ENCODE data around the gene CSHL1.
A peak's percentile ranks its signal among the peaks of the same experiment; 100 is the strongest.

The CSHL1 gene

DNA sequence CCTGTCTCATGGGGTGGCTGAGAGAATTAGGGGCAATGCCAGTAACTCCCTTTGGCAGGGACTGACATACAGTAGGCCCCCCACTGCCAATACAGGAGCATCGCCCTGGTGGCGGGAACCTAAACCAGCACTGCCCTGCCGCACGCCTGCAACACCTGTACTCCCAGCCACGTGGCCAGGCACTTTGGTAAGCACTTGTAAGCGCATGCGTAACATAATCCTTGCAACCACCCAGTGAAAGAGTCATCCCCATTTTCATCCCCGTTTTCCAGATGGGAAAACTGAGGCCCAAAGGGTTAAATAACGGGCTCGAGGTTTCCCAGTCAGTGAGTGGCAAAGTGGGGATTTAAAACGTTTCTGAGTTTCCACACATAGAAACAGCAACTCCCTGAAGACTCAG lies 44.2 kb upstream of the CSHL1 start:
- Histone ChIP-seq H3K27ac (no peak overlapping the region), H3K36me3 (ENCODE audit: control insufficient read depth, insufficient read depth, low read length) (no peaks in the 10 kb centered on the region), H3K4me2 (ENCODE audit: low read length) (no peak overlapping the region), H3K9me3 (ENCODE audit: control insufficient read depth, low read length) (no peaks in the 10 kb centered on the region), H3K4me3 (ENCODE audit: low read depth, low read length) (no peak overlapping the region), H2AFZ (no peak overlapping the region), H3K79me2 (no peaks in the 10 kb centered on the region), H3K9ac (no peak overlapping the region), H3K4me1 (peaks cover 14% of the 10 kb centered on the region), H3K27me3 (ENCODE audit: control insufficient read depth, insufficient read depth, low read length) (no peaks in the 10 kb centered on the region)
- TF ChIP-seq, protein P1, sequence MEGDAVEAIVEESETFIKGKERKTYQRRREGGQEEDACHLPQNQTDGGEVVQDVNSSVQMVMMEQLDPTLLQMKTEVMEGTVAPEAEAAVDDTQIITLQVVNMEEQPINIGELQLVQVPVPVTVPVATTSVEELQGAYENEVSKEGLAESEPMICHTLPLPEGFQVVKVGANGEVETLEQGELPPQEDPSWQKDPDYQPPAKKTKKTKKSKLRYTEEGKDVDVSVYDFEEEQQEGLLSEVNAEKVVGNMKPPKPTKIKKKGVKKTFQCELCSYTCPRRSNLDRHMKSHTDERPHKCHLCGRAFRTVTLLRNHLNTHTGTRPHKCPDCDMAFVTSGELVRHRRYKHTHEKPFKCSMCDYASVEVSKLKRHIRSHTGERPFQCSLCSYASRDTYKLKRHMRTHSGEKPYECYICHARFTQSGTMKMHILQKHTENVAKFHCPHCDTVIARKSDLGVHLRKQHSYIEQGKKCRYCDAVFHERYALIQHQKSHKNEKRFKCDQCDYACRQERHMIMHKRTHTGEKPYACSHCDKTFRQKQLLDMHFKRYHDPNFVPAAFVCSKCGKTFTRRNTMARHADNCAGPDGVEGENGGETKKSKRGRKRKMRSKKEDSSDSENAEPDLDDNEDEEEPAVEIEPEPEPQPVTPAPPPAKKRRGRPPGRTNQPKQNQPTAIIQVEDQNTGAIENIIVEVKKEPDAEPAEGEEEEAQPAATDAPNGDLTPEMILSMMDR (IDR thresholded peaks at IDR 0.05), result no peak

GRCh38 chr17:63954402-63955063 lies 43.5 kb upstream of the CSHL1 start:
- H3K9ac ChIP-seq, result no peak overlapping the region
- H3K4me3 ChIP-seq (ENCODE audit: low read depth, low read length), result no peak overlapping the region
- H2AFZ ChIP-seq, result peak overlapping the region; percentile 50
- no peaks in the 10 kb centered on the region for H3K27me3 ChIP-seq (ENCODE audit: control insufficient read depth, insufficient read depth, low read length)
- TF ChIP-seq, protein P1 (IDR thresholded peaks at IDR 0.05), result no peak
- peaks cover 14% of the 10 kb centered on the region for H3K4me1 ChIP-seq
- no peaks in the 10 kb centered on the region for H3K79me2 ChIP-seq
- peak overlapping the region; percentile 15 for H3K27ac ChIP-seq
- H3K9me3 ChIP-seq (ENCODE audit: control insufficient read depth, low read length), result no peaks in the 10 kb centered on the region
- H3K4me2 ChIP-seq (ENCODE audit: low read length), result peak overlapping the region; percentile 23
- no peaks in the 10 kb centered on the region for H3K36me3 ChIP-seq (ENCODE audit: control insufficient read depth, insufficient read depth, low read length)

GRCh38 chr17:63950940-63951907 lies 40.2 kb upstream of the CSHL1 start:
- TF ChIP-seq, protein P1 (IDR thresholded peaks at IDR 0.05), result peak; percentile 68
- no peaks in the 10 kb centered on the region for H3K36me3 ChIP-seq (ENCODE audit: control insufficient read depth, insufficient read depth, low read length)

DNA sequence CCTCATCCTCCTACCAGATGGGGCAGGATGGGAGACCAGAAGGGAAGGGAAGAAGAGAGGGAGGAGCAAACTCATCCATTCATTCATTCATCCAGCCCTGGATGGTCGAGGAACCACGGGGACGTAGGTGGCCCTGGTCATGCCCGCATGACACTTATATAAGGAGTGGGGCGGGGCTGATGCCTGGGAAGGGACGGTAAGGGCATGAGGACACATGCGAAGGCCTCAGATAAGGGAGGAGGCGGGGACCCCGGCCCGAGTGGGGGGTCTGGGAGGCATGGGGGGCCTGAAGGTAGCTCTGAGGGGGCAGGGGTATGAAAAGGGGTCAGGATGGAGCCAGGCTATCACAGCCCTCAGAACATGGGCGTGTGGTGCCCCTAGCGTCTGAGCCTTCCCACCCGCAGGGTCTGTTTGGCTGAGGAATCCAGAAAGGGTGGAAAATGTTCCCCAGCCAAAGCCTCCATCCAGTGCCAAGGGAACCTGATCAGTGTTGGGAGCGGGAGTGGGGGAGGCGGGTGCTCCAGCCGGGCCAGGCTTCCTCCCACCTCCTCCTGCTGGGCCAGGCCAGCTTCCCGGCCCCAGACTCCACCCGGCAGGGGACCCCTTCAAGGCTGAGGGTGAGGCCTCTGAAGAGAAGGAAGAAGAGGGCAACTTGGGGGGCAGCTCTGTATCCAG lies 38.7 kb upstream of the CSHL1 start:
- Histone ChIP-seq H3K4me1 (peaks cover 9% of the 10 kb centered on the region), H3K4me2 (ENCODE audit: low read length) (no peak overlapping the region)
- TF ChIP-seq, protein P1 (IDR thresholded peaks at IDR 0.05), result no peak

More at GRCh38 chr17:63950940-63951907, 40.2 kb upstream of the CSHL1 start:
- Histone ChIP-seq H3K27ac (no peak overlapping the region), H3K9me3 (ENCODE audit: control insufficient read depth, low read length) (no peaks in the 10 kb centered on the region), H3K27me3 (ENCODE audit: control insufficient read depth, insufficient read depth, low read length) (no peaks in the 10 kb centered on the region), H2AFZ (no peak overlapping the region), H3K79me2 (no peaks in the 10 kb centered on the region), H3K4me2 (ENCODE audit: low read length) (no peak overlapping the region), H3K9ac (no peak overlapping the region), H3K4me3 (ENCODE audit: low read depth, low read length) (no peak overlapping the region), H3K4me1 (peaks cover 12% of the 10 kb centered on the region)

More for the DNA sequence above, 38.7 kb upstream of the CSHL1 start:
- Histone ChIP-seq H3K9ac (no peak overlapping the region), H3K79me2 (no peaks in the 10 kb centered on the region), H2AFZ (no peak overlapping the region), H3K4me3 (ENCODE audit: low read depth, low read length) (no peak overlapping the region), H3K27me3 (ENCODE audit: control insufficient read depth, insufficient read depth, low read length) (no peaks in the 10 kb centered on the region), H3K36me3 (ENCODE audit: control insufficient read depth, insufficient read depth, low read length) (no peaks in the 10 kb centered on the region), H3K9me3 (ENCODE audit: control insufficient read depth, low read length) (no peaks in the 10 kb centered on the region), H3K27ac (no peak overlapping the region)
